Raji (cell line): ENCODE results near the gene PIMREG.

ENCODE experiments used
- POLR2A ChIP-seq: IDR thresholded peaks from 2 replicates; pipeline ENCODE4 v1.6.1; 2011; ENCODE audit warnings: low read depth, low read length, control low read depth; ENCODE audit not compliant: insufficient read depth

PIMREG gene

DNA sequence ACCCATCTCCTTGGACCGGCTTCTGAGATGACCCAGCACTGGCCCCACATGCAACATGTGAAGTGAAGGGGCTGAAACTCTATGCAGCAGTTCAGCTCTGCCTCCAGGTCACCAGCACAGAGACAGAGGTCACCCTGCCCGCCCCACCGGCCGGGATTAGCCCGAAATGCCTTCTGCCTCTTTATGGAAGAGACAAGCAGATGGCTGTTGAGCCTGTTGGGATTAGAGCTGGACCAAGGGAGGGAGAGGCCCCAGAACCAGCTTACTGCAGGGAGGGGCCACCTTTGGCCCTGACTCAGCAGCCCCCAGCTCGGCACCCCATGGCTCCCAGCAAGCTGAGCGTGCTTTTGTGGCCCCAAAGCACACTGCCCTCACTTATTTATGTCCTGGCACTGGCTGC lies 15.0 kb upstream of the PIMREG start:
- TF ChIP-seq POLR2A = no peak

GRCh38 chr17:6430769-6431168 lies 13.5 kb upstream of the PIMREG start:
- TF ChIP-seq POLR2A = no peak

GRCh38 chr17:6435051-6435450 lies 9.2 kb upstream of the PIMREG start, which contains the start of gene AIPL1:
TSS of gene AIPL1 (minus strand) at chr17:6435121. CDS start at chr17:6435104, 17 bp downstream.
- TF ChIP-seq POLR2A = no peak

GRCh38 chr17:6435968-6436367 lies 8.3 kb upstream of the PIMREG start:
- TF ChIP-seq POLR2A = no peak

- TF ChIP-seq POLR2A = no peak
Measured at GRCh38 chr17:6437466-6437865, 6.8 kb upstream of the PIMREG start.

- TF ChIP-seq POLR2A = no peak
Measured at GRCh38 chr17:6437956-6438355, 6.3 kb upstream of the PIMREG start.

GRCh38 chr17:6439951-6440350 lies 4.3 kb upstream of the PIMREG start:
- no peak for TF ChIP-seq POLR2A

- no peak for TF ChIP-seq POLR2A
Measured at GRCh38 chr17:6442775-6443174, 1.5 kb upstream of the PIMREG start.

DNA sequence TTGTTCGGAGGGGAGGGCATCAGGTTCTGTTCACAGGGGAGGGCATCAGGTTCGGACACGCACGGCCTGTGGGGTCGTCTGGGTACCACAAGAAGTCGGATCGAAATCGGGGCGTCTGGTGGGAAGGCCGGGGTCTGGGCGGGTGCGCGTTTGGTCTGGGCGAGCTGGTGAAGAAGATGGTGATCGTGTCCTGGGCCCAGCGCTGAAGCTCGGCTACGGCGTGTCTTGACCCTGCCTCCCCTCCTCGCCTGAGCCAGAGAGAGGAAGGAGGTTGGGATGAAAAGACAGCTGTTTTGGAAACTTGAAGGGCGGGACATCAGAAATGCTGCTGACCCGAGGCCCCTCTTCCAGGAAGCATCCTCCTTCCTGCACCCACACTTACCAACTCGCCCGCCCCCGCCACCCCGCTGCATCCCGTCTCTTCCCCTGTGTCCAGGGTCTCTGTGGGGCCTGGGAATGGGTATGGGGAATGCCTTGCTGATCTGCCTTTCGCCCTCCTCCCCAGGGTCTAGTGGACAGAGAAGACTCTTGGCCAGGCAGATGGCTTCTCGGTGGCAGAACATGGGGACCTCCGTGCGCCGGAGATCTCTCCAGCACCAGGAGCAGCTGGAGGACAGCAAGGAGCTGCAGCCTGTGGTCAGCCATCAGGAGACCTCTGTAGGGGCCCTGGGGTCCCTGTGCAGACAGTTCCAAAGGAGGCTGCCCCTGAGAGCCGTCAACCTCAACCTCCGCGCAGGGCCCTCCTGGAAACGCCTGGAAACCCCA lies 498 bp downstream of the PIMREG start:
- no peak for TF ChIP-seq POLR2A

GRCh38 chr17:6446516-6447100 lies 2.4 kb downstream of the PIMREG start:
- no peak for TF ChIP-seq POLR2A

DNA sequence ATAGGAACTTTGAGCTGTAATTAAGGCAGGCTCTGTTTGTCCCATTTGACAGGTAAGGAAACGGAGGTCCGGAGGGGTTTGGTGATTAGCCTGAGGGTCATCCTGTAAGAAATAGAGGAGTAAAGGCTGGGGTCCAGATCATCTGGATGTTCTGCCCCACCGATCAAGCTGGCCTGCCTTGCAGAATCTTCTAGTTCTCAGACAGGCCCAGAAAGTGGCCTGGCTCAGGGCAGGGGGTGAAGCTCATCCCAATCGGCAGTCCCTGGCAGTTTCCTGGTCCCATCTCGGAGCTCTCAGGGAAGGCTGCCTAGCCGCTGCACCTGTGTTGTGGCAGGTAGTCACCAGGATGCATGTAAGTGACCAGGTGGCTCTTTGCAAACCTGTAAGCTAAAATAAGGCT lies 4.2 kb downstream of the PIMREG start:
- no peak for TF ChIP-seq POLR2A

DNA sequence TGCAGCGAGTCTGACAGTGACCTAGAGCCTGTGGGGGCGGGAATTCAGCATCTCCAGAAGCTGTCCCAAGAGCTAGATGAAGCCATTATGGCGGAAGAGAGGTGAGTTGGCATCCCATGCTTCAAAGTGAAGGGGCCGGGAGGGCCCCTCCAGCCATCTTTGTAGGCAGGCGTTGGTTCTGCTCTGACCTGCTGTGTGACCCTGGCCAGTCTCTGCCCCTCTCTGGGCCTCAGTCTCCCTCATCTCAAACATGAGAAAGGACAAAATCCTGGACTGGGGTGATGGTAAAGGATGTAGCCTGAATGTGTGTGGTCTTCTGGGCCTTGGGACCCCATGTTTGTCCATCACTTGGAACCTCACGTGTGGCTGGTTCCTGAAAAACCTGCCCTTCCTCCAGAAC lies 5.1 kb downstream of the PIMREG start:
- TF ChIP-seq POLR2A = no peak

GRCh38 chr17:6450926-6451832 lies 6.9 kb downstream of the PIMREG start:
- no peak for TF ChIP-seq POLR2A

DNA sequence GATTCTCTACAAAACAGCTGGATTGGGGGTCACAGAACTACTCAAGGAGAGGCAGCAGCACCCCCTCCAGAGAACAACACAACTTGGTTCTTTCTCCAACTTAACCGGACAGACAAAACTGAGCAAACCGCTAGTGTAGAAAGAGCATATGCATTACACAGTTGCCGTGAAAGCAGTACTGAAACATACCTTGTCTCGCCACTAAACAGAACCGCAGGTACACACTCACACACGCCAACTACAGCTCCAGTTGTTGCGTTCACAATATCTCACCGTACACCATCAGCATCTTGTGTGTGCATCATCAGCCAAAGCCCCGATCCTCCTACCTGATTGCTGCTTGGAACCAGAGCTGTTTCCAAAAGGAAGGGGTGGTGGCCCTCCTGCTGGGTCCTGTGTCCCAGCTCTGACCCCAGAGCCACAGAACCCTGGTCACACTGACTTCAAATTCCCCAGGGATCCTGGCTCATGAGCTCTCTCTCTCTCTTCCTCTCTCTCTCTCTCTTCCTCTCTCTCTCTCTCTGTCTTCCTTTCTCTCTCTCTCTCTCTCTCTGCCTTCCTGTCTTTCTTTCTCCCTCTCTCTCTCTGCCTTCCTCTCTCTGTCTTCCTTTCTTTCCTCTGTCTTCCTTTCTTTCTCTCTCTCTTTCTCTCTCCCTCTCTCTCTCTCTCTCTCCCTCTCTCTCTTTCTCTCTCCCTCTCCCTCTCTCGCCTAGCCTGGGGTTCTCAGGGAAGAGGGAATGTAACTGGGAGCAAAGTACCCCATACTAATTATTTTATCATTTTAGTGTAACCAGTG lies 8.4 kb downstream of the PIMREG start:
- no peak for TF ChIP-seq POLR2A
